ENCODE results near the gene TUSC1.
"Not testable (repeated sequence)": the region's sequence is repeated elsewhere in the genome, so short reads cannot be mapped to it uniquely, and the experiment has no call there.

The TUSC1 gene

GRCh38 chr9:25681266-25681665 is 3.0 kb upstream of the TUSC1 start:
- no peak for DNase-seq (ENCODE audit: insufficient read length)
- TF ChIP-seq POLR2A (IDR thresholded peaks at IDR 0.05; ENCODE audit: low read depth, low read length) (no peak), POLR2AphosphoS5 (IDR thresholded peaks at IDR 0.05; ENCODE audit: low read depth, low read length) (no peak), TAF1 (IDR thresholded peaks at IDR 0.05; ENCODE audit: borderline replicate concordance, low read depth, low read length) (no peak)
- FAIRE-seq = no peak

- DNase-seq (ENCODE audit: insufficient read length) = no peak
- no peak for TF ChIP-seq TAF1 (IDR thresholded peaks at IDR 0.05; ENCODE audit: borderline replicate concordance, low read depth, low read length)
- no peak for TF ChIP-seq POLR2A (IDR thresholded peaks at IDR 0.05; ENCODE audit: low read depth, low read length)
- TF ChIP-seq POLR2AphosphoS5 (IDR thresholded peaks at IDR 0.05; ENCODE audit: low read depth, low read length) = no peak
- FAIRE-seq = no peak
These were observed 659 bp upstream of the TUSC1 start for GRCh38 chr9:25678846-25679360.

- DNase-seq (ENCODE audit: insufficient read length) (no peak), FAIRE-seq (no peak)
- TF ChIP-seq POLR2A (IDR thresholded peaks at IDR 0.05; ENCODE audit: low read depth, low read length) (no peak), TAF1 (IDR thresholded peaks at IDR 0.05; ENCODE audit: borderline replicate concordance, low read depth, low read length) (no peak), POLR2AphosphoS5 (IDR thresholded peaks at IDR 0.05; ENCODE audit: low read depth, low read length) (no peak)
These were observed 720 bp downstream of the TUSC1 start for GRCh38 chr9:25677301-25678146.

GRCh38 chr9:25675858-25676257 is 2.4 kb downstream of the TUSC1 start:
- not testable (repeated sequence) for DNase-seq (ENCODE audit: insufficient read length); FAIRE-seq

- TF ChIP-seq TAF1 (IDR thresholded peaks at IDR 0.05; ENCODE audit: borderline replicate concordance, low read depth, low read length) (no peak), POLR2AphosphoS5 (IDR thresholded peaks at IDR 0.05; ENCODE audit: low read depth, low read length) (no peak)
- no peak for DNase-seq (ENCODE audit: insufficient read length)
- no peak for FAIRE-seq
These were observed 19.7 kb downstream of the TUSC1 start for GRCh38 chr9:25658571-25658970.

GRCh38 chr9:25654417-25654816 is 23.8 kb downstream of the TUSC1 start:
- TF ChIP-seq TAF1 (IDR thresholded peaks at IDR 0.05; ENCODE audit: borderline replicate concordance, low read depth, low read length) (no peak), POLR2AphosphoS5 (IDR thresholded peaks at IDR 0.05; ENCODE audit: low read depth, low read length) (no peak), POLR2A (IDR thresholded peaks at IDR 0.05; ENCODE audit: low read depth, low read length) (no peak)
- DNase-seq (ENCODE audit: insufficient read length) (no peak), FAIRE-seq (no peak)

- FAIRE-seq (no peak), DNase-seq (ENCODE audit: insufficient read length) (no peak)
- TF ChIP-seq TAF1 (IDR thresholded peaks at IDR 0.05; ENCODE audit: borderline replicate concordance, low read depth, low read length) (no peak), POLR2AphosphoS5 (IDR thresholded peaks at IDR 0.05; ENCODE audit: low read depth, low read length) (no peak), POLR2A (IDR thresholded peaks at IDR 0.05; ENCODE audit: low read depth, low read length) (no peak)
These were observed 30.1 kb downstream of the TUSC1 start for GRCh38 chr9:25648116-25648515.

- DNase-seq (ENCODE audit: insufficient read length) (no peak), FAIRE-seq (no peak)
- TF ChIP-seq POLR2AphosphoS5 (IDR thresholded peaks at IDR 0.05; ENCODE audit: low read depth, low read length) = no peak
These were observed 42.2 kb downstream of the TUSC1 start for GRCh38 chr9:25636026-25636425.

- TF ChIP-seq TAF1 (IDR thresholded peaks at IDR 0.05; ENCODE audit: borderline replicate concordance, low read depth, low read length) (no peak), POLR2A (IDR thresholded peaks at IDR 0.05; ENCODE audit: low read depth, low read length) (no peak), POLR2AphosphoS5 (IDR thresholded peaks at IDR 0.05; ENCODE audit: low read depth, low read length) (no peak)
- DNase-seq (ENCODE audit: insufficient read length) = no peak
- FAIRE-seq = no peak
These were observed 49.0 kb downstream of the TUSC1 start for GRCh38 chr9:25629231-25629630.
